HCT116 (cell line): ENCODE data around the gene FAHD1. TPM values are rescaled to one million over a fixed set of nuclear protein-coding genes. Genes with fewer than 3 reads are reported as not detected.
A peak's percentile ranks its signal among the peaks of the same experiment; 100 is the strongest.

Source experiments
- ATAC-seq: fragments of 200-7000 bp; cut with Tn5 transposase; 2 replicates; pipeline ENCODE4 v1.9.1; 2020; ENCODE audit warnings: mild to moderate bottlenecking, moderate library complexity
- BruUV-seq: library from RNA; stranded (reverse); fragments of 400-500 nt; replicated peaks from 2 replicates; lab custom pipeline; 2021; lab: Mats Ljungman, UMichigan
- CTCF ChIA-PET: fragments of 300-600 bp; sonication (Branson Sonifier 250); formaldehyde crosslinking; loops from one replicate; lab custom pipeline; 2021; ENCODE audit warnings: antibody characterized with exemption; lab: Charles Lee
- POLR2A ChIA-PET: fragments of 300-600, 350-600 bp; sonication (Branson Sonifier 250); formaldehyde crosslinking; loops from one replicate; lab custom pipeline; 2021; ENCODE audit warnings: antibody characterized with exemption; lab: Charles Lee
- RAD21 ChIA-PET, 2 experiments: fragments of 300-600 bp; sonication (Branson Sonifier 250); formaldehyde crosslinking; loops; one replicate each; lab custom pipeline; 2023; ENCODE audit warnings: low total read pairs in 2 of 2; ENCODE audit not compliant: uncharacterized antibody in 2 of 2, unreplicated experiment in 2 of 2, low non-redundant PET in 1 of 2; lab: Charles Lee
- DNase-seq: peaks from one replicate; pipeline ENCODE4 v3.0.0-alpha.2; 2010; ENCODE audit warnings: low read depth, low spot score
- H2AFZ ChIP-seq: fragments of 200-600 bp; shearing (Covaris generic), sonication (generic); 2 replicates; pipeline ENCODE4 v1.6.1; 2017; ENCODE audit warnings: low read depth, mixed run types, mixed read lengths, antibody characterized with exemption, low read length; ENCODE audit not compliant: poor library complexity, severe bottlenecking
- H3K27ac ChIP-seq: 2 replicates; pipeline ENCODE4 v1.5.1; 2012; ENCODE audit warnings: low read depth, low read length
- H3K27me3 ChIP-seq: fragments of 200-600 bp; sonication (generic); 2 replicates; pipeline ENCODE4 v1.6.1; 2016; ENCODE audit warnings: mixed run types, low read length, mixed read lengths; ENCODE audit not compliant: insufficient read depth
- H3K36me3 ChIP-seq, 2 experiments: fragments of 200-500 bp in 1 of 2; fragments of 200-600 bp in 1 of 2; sonication (Bioruptor generic) in 1 of 2; sonication (generic) in 1 of 2; 2 replicates each; pipeline versions ENCODE4 v1.5.1 to v1.6.1; 2014 to 2016; ENCODE audit warnings: low read length in 2 of 2, inconsistent platforms in 1 of 2, mixed read lengths in 1 of 2, mixed run types in 1 of 2; ENCODE audit not compliant: insufficient read depth in 2 of 2, control insufficient read depth in 1 of 2
- H3K4me1 ChIP-seq, 2 experiments: fragments of 200-600 bp in 1 of 2; sonication (generic) in 1 of 2; 2 replicates each; pipeline versions ENCODE4 v1.5.1 to v1.6.1; 2012 to 2017; ENCODE audit warnings: low read length in 2 of 2, inconsistent platforms in 1 of 2, mild to moderate bottlenecking in 1 of 2, mixed read lengths in 1 of 2, mixed run types in 1 of 2, moderate library complexity in 1 of 2; ENCODE audit not compliant: insufficient read depth in 2 of 2, control insufficient read depth in 1 of 2
- H3K4me2 ChIP-seq: fragments of 200-600 bp; sonication (generic); 2 replicates; pipeline ENCODE4 v1.6.1; 2017; ENCODE audit warnings: mixed run types, low read length, mixed read lengths
- H3K4me3 ChIP-seq, 2 experiments: fragments of 200-600 bp in 1 of 2; sonication (generic) in 1 of 2; replicated peaks in 1 of 2; 2 replicates each; pipeline ENCODE4 v1.5.1; 2011 to 2016; ENCODE audit warnings: low read length in 2 of 2, control low read depth in 1 of 2, low read depth in 1 of 2, mild to moderate bottlenecking in 1 of 2, mixed read lengths in 1 of 2, mixed run types in 1 of 2
- H3K79me2 ChIP-seq: fragments of 200-600 bp; sonication (generic); 2 replicates; pipeline ENCODE4 v1.6.1; 2017; ENCODE audit warnings: mild to moderate bottlenecking, mixed run types, low read length, moderate library complexity, mixed read lengths; ENCODE audit not compliant: insufficient read depth
- H3K9ac ChIP-seq: fragments of 200-600 bp; sonication (generic); 2 replicates; pipeline ENCODE4 v1.6.1; 2016; ENCODE audit warnings: low read length, mixed read lengths
- H3K9me2 ChIP-seq: fragments of 200-600 bp; sonication (generic), shearing (Covaris generic); 2 replicates; pipeline ENCODE4 v1.6.1; 2017; ENCODE audit warnings: mixed run types, mild to moderate bottlenecking, moderate library complexity; ENCODE audit not compliant: insufficient read depth
- H3K9me3 ChIP-seq, 2 experiments: fragments of 200-500 bp in 1 of 2; fragments of 200-600 bp in 1 of 2; sonication (Bioruptor generic) in 1 of 2; sonication (generic) in 1 of 2; 2 replicates each; pipeline ENCODE4 v1.6.1; 2014 to 2017; ENCODE audit warnings: low read length in 2 of 2, mixed read lengths in 2 of 2, inconsistent platforms in 1 of 2, low read depth in 1 of 2, mild to moderate bottlenecking in 1 of 2, mixed run types in 1 of 2, moderate library complexity in 1 of 2; ENCODE audit not compliant: control insufficient read depth in 1 of 2, insufficient read depth in 1 of 2
- H4K20me1 ChIP-seq: fragments of 200-600 bp; sonication (generic), shearing (Covaris generic); 2 replicates; pipeline ENCODE4 v1.6.1; 2017; ENCODE audit warnings: mixed run types, mild to moderate bottlenecking, moderate library complexity; ENCODE audit not compliant: insufficient read depth
- CBX3 ChIP-seq: IDR thresholded peaks from 2 replicates; pipeline ENCODE4 v1.6.1; 2012; ENCODE audit warnings: low read depth
- POLR2AphosphoS5 ChIP-seq: IDR thresholded peaks from 2 replicates; pipeline ENCODE4 v1.6.1; 2011; ENCODE audit warnings: mild to moderate bottlenecking, low read depth, low read length, moderate library complexity
- REST ChIP-seq: IDR thresholded peaks from 2 replicates; pipeline ENCODE4 v1.6.1; 2012; ENCODE audit warnings: low read depth
- SIN3A ChIP-seq: IDR thresholded peaks from 2 replicates; pipeline ENCODE4 v1.6.1; 2012; ENCODE audit warnings: low read depth
- ZFX ChIP-seq: fragments of 450-650 bp; IDR thresholded peaks from 2 replicates; pipeline ENCODE4 v1.6.1; 2017
- ZNF274 ChIP-seq: fragments of 200-500 bp; sonication (Bioruptor generic); IDR thresholded peaks from 2 replicates; pipeline ENCODE4 v1.6.1; 2014; ENCODE audit warnings: mild to moderate bottlenecking, low read depth, low read length, inconsistent platforms
- intact Hi-C: fragments of 100-400 bp; cut with micrococcal nuclease; formaldehyde crosslinking; loops from 2 replicates; pipeline ENCODE4 v1.10.0; 2022
- total RNA-seq: library from RNA; stranded (reverse); gene quantifications from one replicate; pipeline ENCODE4 v1.2.1, GENCODE V29; 2021; ENCODE audit not compliant: unreplicated experiment

Gene FAHD1
- total RNA-seq, 1 experiment from 2014 or later: 25.8 TPM

GRCh38 chr16:1825864-1826690 is 929 bp upstream of the FAHD1 start:
- Histone ChIP-seq H3K27ac (peak overlapping the region; percentile 80), H2AFZ (no peak overlapping the region)
- DNase-seq: no peak

More at GRCh38 chr16:1825864-1826690, 929 bp upstream of the FAHD1 start:
- no peaks in the 10 kb centered on the region for H3K9me2 ChIP-seq
- ChIA-PET RAD21 (no interaction called here), CTCF (interaction anchor here (1.2 to 1.7 kb wide), 2 partner anchors 13 to 53 kb away, joined by 3 to 4 read pairs; partner anchors contain the start of genes EME2 and MRPS34), POLR2A (interaction anchor here (1.1 to 1.6 kb wide), 2 partner anchors 44 to 139 kb away, joined by 3 to 6 read pairs; partner anchors contain the start of genes NUBP2, RPS2 and SPSB3)
- peak; percentile 74 for ATAC-seq
- intact Hi-C loops: loop anchor here (2.0 kb wide), 1 partner anchor 43 kb away; the partner anchor contains the start of genes NUBP2 and SPSB3
- H3K9ac ChIP-seq: peak overlapping the region; percentile 69
- peaks cover 5% of the 10 kb centered on the region; the same call in 1 of the 2 replicates for H4K20me1 ChIP-seq
- no peaks in the 10 kb centered on the region for H3K9me3 ChIP-seq
- TF ChIP-seq ZFX: peak; percentile 87
- 0 out of 2 replicates have a peak, but pooled peaks have one; percentile 23 for TF ChIP-seq SIN3A
- no peak for TF ChIP-seq CBX3
- no peak for TF ChIP-seq REST
- TF ChIP-seq ZNF274: no peak
- 0 out of 2 replicates have a peak, but pooled peaks have one; percentile 3 for TF ChIP-seq POLR2AphosphoS5
- H3K4me1 ChIP-seq: peaks cover 14 to 17% of the 10 kb centered on the region in 2 experiments
- peak overlapping the region; percentile 73 for H3K4me2 ChIP-seq
- H3K79me2 ChIP-seq: peaks cover 33% of the 10 kb centered on the region
- H3K27me3 ChIP-seq: no peaks in the 10 kb centered on the region
- BruUV-seq: no TSS peak
- H3K36me3 ChIP-seq: 0 out of 4 replicates have a peak, but pooled peaks cover 0 to 7% of the 10 kb centered on the region in 2 experiments
- H3K4me3 ChIP-seq: peak overlapping the region; percentile 90 to 98
